WERI-Rb-1 (cell line): ENCODE data around the gene TMEM8B.

Experiments
- DNase-seq: peaks from one replicate; pipeline ENCODE4 v3.0.0-alpha.2; 2020
- H3K27ac ChIP-seq: fragments of 250-450 bp; sonication (Bioruptor Pico); 2 replicates; pipeline ENCODE4 v1.5.1; 2020; ENCODE audit warnings: mild to moderate bottlenecking, moderate library complexity
- H3K27me3 ChIP-seq: fragments of 250-450 bp; sonication (Bioruptor Pico); 2 replicates; pipeline ENCODE4 v1.5.1; 2021; ENCODE audit warnings: mild to moderate bottlenecking, low read depth, moderate library complexity; ENCODE audit not compliant: insufficient read depth, severe bottlenecking
- H3K36me3 ChIP-seq: fragments of 250-450 bp; sonication (Bioruptor Pico); 2 replicates; pipeline ENCODE4 v1.5.1; 2020; ENCODE audit warnings: mild to moderate bottlenecking, moderate library complexity
- H3K4me3 ChIP-seq: 2 replicates; pipeline ENCODE4 v1.5.1; 2011; ENCODE audit warnings: low read depth, mild to moderate bottlenecking, control low read depth, low read length
- H3K9me3 ChIP-seq: fragments of 250-450 bp; sonication (Bioruptor Pico); 2 replicates; pipeline ENCODE4 v1.5.1; 2021; ENCODE audit warnings: mild to moderate bottlenecking, moderate library complexity; ENCODE audit not compliant: severe bottlenecking
- TF ChIP-seq, protein P1 (sequence below): IDR thresholded peaks from 2 replicates; pipeline ENCODE4 v1.5.1; 2011; ENCODE audit warnings: low read depth, mild to moderate bottlenecking, control low read depth, inconsistent platforms, low read length

Gene TMEM8B

DNA sequence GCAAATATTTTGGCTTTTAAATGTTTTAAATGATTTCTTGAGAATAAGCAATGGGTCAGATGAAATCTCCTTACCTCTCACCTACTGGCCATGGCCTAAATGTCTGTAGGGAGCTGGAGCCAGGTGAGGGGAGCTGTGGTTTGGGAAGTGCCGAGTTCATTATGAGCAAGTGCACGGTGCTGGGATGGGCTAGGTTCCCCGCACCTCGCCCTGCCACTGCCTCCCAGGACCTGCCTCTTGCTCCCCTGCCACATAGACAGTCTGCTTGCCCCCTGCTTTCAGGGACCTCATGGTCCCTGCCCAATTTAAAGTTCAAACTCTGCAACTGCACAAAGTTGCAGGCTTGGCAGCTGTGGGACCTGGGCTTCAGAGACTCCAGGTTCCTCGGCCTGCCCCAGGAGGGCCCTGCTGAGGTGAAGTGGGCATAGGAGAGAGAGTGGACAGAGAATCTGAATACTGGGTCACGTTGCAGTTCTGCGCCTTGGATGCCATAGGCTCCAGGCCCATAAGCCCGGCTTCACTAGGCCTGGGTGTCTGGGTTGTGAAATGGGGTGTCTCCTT lies 35.7 kb downstream of the TMEM8B start:
- Histone ChIP-seq H3K27ac (no peak overlapping the region), H3K36me3 (no peaks in the 10 kb centered on the region), H3K9me3 (no peaks in the 10 kb centered on the region), H3K27me3 (no peaks in the 10 kb centered on the region), H3K4me3 (no peak overlapping the region)
- TF ChIP-seq, protein P1, sequence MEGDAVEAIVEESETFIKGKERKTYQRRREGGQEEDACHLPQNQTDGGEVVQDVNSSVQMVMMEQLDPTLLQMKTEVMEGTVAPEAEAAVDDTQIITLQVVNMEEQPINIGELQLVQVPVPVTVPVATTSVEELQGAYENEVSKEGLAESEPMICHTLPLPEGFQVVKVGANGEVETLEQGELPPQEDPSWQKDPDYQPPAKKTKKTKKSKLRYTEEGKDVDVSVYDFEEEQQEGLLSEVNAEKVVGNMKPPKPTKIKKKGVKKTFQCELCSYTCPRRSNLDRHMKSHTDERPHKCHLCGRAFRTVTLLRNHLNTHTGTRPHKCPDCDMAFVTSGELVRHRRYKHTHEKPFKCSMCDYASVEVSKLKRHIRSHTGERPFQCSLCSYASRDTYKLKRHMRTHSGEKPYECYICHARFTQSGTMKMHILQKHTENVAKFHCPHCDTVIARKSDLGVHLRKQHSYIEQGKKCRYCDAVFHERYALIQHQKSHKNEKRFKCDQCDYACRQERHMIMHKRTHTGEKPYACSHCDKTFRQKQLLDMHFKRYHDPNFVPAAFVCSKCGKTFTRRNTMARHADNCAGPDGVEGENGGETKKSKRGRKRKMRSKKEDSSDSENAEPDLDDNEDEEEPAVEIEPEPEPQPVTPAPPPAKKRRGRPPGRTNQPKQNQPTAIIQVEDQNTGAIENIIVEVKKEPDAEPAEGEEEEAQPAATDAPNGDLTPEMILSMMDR, result no peak
- no peak for DNase-seq

DNA sequence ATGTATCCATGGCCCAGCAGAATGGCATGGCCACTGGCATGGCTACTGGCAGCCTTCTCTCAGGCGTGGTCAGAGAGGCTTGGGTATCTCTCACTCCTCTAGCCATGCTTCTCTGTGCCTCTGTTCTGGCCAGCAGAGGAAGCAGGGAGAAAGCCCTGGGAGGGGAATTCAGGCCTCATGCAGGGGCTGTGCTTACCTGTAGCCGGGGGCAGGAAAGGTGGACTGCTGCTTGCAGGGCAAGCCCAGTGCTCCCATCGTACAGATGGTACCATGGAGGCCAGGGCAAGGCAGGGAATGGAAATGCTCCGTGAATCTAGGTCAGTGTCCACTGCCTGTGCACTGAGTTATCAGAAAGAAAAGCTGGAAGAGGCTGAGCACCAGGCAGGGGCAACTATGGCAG lies 38.5 kb downstream of the TMEM8B start:
- Histone ChIP-seq H3K27ac (no peak overlapping the region), H3K9me3 (no peaks in the 10 kb centered on the region), H3K36me3 (no peaks in the 10 kb centered on the region), H3K27me3 (no peaks in the 10 kb centered on the region), H3K4me3 (no peak overlapping the region)
- no peak for DNase-seq
- TF ChIP-seq, protein P1, result no peak

DNA sequence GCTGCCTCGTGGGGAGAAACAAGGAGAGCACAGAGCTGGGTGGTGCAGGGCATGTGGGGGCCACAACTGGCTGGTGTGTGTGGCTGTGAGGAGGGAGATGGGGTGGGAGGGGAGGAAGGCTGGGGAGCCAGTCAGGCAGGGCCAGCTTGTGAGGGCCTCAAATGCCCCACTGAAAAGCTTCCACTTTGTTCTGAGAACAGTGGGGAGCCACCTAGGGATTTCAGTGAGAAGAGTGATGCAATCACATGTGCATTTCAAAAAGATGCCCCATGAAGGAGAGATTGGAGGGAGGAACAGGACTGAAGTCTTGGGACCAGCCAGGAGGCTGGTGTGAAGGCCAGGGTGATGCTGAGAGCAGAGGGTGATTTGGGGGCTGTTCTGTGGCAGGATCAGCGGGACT lies 39.9 kb downstream of the TMEM8B start:
- H3K4me3 ChIP-seq, result no peak overlapping the region
- H3K27me3 ChIP-seq, result no peaks in the 10 kb centered on the region
- H3K27ac ChIP-seq, result no peak overlapping the region
- H3K36me3 ChIP-seq, result no peaks in the 10 kb centered on the region
- TF ChIP-seq, protein P1, result no peak
- no peak for DNase-seq
- no peaks in the 10 kb centered on the region for H3K9me3 ChIP-seq

GRCh38 chr9:35869621-35870216 lies 40.7 kb downstream of the TMEM8B start:
- TF ChIP-seq, protein P1, result no peak
- Histone ChIP-seq H3K36me3 (no peaks in the 10 kb centered on the region), H3K27me3 (no peaks in the 10 kb centered on the region), H3K4me3 (no peak overlapping the region), H3K27ac (no peak overlapping the region), H3K9me3 (no peaks in the 10 kb centered on the region)
- no peak for DNase-seq

DNA sequence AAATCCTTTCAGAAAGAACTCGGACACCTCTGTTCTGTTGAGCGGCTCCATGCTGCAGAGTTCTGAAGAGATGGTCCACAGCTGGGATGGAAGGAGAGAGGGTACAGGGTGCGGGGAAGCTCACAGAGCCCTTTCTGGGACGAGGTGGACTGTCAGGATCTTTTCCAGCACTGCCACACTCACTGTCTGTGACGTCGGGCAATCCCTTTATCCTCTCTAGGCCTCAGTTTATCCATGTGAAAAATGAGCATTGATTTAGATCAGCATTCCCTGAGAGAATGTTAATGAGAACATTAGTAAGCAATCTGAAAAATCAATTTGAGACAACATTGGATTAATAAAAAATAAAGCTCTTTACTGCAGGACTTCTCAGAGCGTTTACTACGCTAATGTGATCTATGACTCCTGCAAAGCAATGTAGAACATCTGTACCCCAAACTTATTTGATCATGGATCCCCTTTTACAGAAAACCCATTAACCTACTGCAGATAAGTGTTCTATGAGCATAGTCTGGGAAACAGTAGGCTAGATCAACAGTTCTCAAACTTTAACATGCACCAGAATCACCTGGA lies 41.4 kb downstream of the TMEM8B start, which contains the start of gene OR13J1:
TSS of gene OR13J1 (minus strand) at position 51 of the 573 bp plus-strand sequence. CDS start at position 51, 0 bp downstream.
- Histone ChIP-seq H3K9me3 (no peaks in the 10 kb centered on the region), H3K27ac (no peak within 1 kb of the TSS), H3K27me3 (no peaks in the 10 kb centered on the region), H3K4me3 (no peak within 1 kb of the TSS), H3K36me3 (no peaks in the 10 kb centered on the region)
- TF ChIP-seq, protein P1, result no peak
- DNase-seq, result no peak
